Right cardiac atrium (tissue), 5 donors: ENCODE measurements around the gene RHEBL1. TPM values are rescaled to one million over a fixed set of nuclear protein-coding genes. Genes with fewer than 3 reads are reported as not detected.
A peak's percentile ranks its signal among the peaks of the same experiment; 100 is the strongest.

ENCODE experiments used
- ATAC-seq, 2 donors: fragments of 200-7000 bp; cut with Tn5 transposase; one replicate each; pipeline versions ENCODE4 v1.8.0 to v1.9.1; 2020; ENCODE audit warnings: moderate library complexity in 2 of 2, mild to moderate bottlenecking in 1 of 2
- DNase-seq, 3 donors: peaks; one replicate each; pipeline ENCODE4 v3.0.0-alpha.2; 2020
- H3K27ac ChIP-seq: one replicate; pipeline ENCODE4 v1.5.1; 2013; ENCODE audit warnings: mild to moderate bottlenecking, low read length, control low read depth, moderate library complexity
- H3K27me3 ChIP-seq: one replicate; pipeline ENCODE4 v1.6.1; 2013; ENCODE audit not compliant: control insufficient read depth, insufficient read depth
- H3K4me1 ChIP-seq: one replicate; pipeline ENCODE4 v1.6.1; 2013; ENCODE audit warnings: low read length; ENCODE audit not compliant: control insufficient read depth, insufficient read depth
- H3K4me3 ChIP-seq: one replicate; pipeline ENCODE4 v1.5.1; 2013; ENCODE audit warnings: low read length, control low read depth
- H3K9me3 ChIP-seq: one replicate; pipeline ENCODE4 v1.6.1; 2013; ENCODE audit warnings: low read length; ENCODE audit not compliant: control insufficient read depth
- whole genome bisulfite sequencing: extraction: QIAGEN DNeasy Blood & Tissue Kit; methylation state at CpG from one replicate; pipeline ENCODE4 v1.1.7; 2013; 5-methylcytosine and 5-hydroxymethylcytosine counted together
- intact Hi-C, 4 donors: fragments of 100-400 bp; cut with DNase I; formaldehyde crosslinking; loops; one replicate each; pipeline versions ENCODE4 v1.11.0 to v1.14.0; 2022 to 2023
- polyA plus RNA-seq: library from polyadenylated mRNA; stranded (reverse); fragments of 200-250 nt; gene quantifications from one replicate; pipeline ENCODE4 v1.2.3, GENCODE V29; 2013
- total RNA-seq, 4 donors: library from RNA; stranded (reverse); fragmentation: NEBNext Ultra II Directional; extraction: Animal tissue kit (Norgen Biotek cat#: 25700); gene quantifications; one replicate each; pipeline ENCODE4 v1.2.1, GENCODE V29; 2021
- donor health status: healthy with polysubstance abuse.
- donor health status: DM: no; HTN: yes; CAD: no.
- donor health status: DM: no; HTN: no; CAD: no.
- donor health status: DM: no; HTN: yes; CAD: no; lungs with severe emphysema.
- donor health status: DM: yes; HTN: yes; CAD: no.

Gene RHEBL1
- total and polyA plus RNA-seq, 5 donors, result 0.21 to 0.59 (median 0.31) TPM; not detected in 2

DNA sequence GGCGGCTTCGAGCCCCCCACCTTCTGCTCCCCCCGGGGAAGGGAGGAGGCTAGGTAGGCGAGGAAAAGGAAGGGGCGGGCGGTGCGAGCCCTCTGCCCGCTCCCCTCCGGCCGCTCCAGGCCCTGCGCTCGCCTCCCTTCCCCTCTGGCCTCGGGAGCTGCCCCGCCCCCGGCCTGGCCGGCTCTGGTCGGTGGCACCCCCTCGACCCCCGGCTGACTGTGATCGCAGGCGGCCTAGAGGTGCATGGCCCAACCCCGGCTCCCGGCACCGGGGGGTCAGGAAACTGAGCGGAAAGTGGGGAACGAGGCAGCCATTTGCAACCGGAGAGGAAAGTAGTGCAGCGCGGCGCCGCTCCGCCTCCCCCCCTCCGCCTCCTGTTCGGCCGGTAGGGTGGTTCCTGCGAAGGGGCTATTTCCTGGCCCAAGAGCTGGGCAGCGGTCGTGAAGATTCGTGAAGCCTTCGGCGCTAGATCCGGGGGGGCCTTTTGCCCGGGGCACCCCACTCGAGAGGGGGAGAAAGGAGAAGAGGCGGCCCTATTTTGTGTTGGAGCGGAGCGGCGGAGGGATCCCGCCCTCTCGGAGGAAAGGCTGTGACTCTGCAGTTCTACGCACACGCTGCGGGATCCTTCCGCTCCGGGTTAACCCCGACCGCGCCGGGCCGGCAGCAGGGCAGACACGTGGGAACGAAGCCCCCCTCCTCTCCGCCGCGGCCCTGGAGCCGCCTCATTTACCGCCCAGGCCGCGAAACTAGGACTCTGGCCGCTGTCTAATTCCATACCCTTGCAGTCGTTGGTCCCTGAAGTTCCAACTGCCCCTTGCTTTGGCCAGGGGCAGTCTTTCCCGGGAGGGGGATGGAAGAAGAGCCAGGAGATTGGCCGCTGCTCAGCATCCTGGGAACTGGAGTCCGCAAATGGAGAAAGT, 9.3 kb downstream of the RHEBL1 start, which contains the start of gene KMT2D:
Gene KMT2D (minus strand): TSS at position 558 of the 920 bp plus-strand sequence. CDS start 5,470 bp downstream, outside the sequence.
- ATAC-seq, result peak; percentile 85 to 86
- peak; percentile 94 to 97 (median 97) for DNase-seq
- H3K9me3 ChIP-seq, result no peaks in the 10 kb centered on the region
- H3K4me3 ChIP-seq, result peak within 1 kb of the TSS; percentile 96
- peaks cover 10% of the 10 kb centered on the region for H3K4me1 ChIP-seq
- intact Hi-C loops, result loop anchor here in 2 of 4 donors (10.0 kb wide), 2 partner anchors 54 to 174 kb away; partner anchors contain the start of gene LMBR1L (in 2 of the 2)
- no peaks in the 10 kb centered on the region for H3K27me3 ChIP-seq
- H3K27ac ChIP-seq, result peak within 1 kb of the TSS; percentile 95
- WGBS, result under 1% methylated on average over 74 of the region's 74 CpGs

DNA sequence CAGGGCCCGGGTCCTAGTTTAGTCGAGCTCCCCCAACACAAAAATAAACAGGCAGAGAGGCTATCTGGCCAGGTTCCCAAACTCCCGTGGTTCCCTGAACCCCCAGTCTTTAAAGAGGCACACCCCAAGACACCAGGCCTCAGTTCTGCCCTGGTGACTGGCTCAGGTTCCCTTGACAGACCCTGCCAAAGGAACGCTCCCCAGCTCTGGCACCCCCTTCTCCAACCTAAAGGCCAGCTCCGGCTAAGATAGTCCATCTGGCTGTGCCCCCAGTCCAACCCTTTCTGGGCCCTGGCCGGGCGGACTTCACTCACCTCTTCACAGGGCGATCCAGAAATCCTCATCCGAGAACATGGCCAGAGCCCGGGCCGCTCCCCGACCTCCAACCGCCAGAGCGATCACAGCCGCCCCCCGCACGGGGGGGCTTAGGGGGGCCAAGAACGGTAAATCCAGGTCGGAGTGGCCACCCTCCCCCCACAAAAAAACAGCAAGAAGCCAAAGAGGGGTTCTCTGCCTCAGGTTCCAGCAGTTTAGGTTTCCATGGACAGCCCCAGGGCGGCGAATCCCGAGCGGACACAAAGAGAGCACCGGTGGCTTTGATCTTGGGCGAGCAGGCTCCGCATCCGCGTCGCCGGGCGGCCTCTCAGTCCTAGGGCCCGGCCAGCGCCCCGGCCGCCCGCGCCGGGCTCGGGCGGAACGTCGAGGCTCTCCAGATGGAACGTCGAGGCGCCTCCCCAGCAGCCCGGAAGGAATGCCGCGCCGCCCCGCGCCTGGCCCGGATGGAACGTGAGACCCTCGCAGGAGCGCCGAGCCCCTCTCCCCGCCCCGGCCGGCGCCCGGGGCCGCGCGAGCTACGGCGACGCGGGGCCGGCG, 10.2 kb downstream of the RHEBL1 start:
- DNase-seq (peak in 1 of 3 donors; percentile 78), ATAC-seq (no peak)
- intact Hi-C loops, result loop anchor here in 2 of 4 donors (10.0 kb wide), 2 partner anchors 55 to 175 kb away; partner anchors contain the start of gene LMBR1L (in 2 of the 2)
- H3K27ac ChIP-seq, result peak overlapping the region; percentile 95
- H3K4me1 ChIP-seq, result peaks cover 11% of the 10 kb centered on the region
- no peaks in the 10 kb centered on the region for H3K27me3 ChIP-seq
- H3K9me3 ChIP-seq, result no peaks in the 10 kb centered on the region
- peak overlapping the region; percentile 96 for H3K4me3 ChIP-seq
- under 1% methylated on average over 70 of the region's 70 CpGs for WGBS

DNA sequence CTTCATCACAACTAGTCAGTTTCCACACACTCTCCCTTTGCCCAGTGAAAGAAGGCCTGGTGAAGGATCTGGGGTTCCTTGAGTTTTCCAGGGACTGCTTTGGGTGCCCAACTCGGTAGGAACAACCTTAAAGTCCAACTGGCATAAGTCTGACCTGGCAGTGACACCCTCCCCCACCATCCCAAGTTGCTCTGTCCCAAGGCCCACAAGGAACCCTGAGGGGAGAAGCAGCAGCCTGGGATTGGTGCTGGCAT, 10.8 kb downstream of the RHEBL1 start:
- intact Hi-C loops, result no loop called here
- peaks cover 11% of the 10 kb centered on the region for H3K4me1 ChIP-seq
- ATAC-seq, result no peak
- no peak for DNase-seq
- H3K9me3 ChIP-seq, result no peaks in the 10 kb centered on the region
- peak overlapping the region; percentile 33 for H3K27ac ChIP-seq
- peak overlapping the region; percentile 96 for H3K4me3 ChIP-seq
- WGBS, result 0% methylated on average over 1 of the region's 1 CpG
- H3K27me3 ChIP-seq, result no peaks in the 10 kb centered on the region

DNA sequence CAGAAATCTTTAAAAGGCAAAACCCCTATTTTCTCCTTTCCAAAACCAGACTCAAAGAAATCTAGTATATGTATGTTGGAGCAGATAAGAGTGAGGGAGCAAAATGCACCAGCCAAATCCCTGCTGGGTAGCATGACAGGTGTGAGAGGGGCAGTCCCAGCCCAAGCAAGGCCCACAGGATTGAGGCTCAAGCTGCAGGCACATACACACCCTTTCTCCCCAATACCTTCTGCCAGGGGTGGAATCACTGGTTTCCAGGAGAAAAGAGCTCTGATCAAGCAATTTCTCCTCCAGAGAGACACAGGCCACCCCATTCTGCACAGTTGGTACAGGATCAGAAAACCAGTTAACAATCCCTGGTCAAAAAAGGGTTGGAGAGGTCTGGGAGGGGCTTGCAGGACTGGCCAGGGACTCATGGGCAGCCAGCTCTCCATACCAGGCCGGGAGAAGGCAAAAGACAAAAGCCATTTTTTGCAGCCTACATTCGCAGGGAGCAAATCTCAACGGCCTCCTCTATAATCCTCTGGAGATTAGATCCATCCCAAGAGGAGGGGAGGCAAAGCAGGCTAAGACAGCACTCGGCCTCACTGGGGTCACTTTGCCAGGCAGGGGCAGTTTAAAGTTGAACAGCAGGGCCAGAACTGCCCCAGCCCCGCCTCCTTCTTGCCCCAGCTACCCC, 11.3 kb downstream of the RHEBL1 start:
- 4% methylated on average over 5 of the region's 5 CpGs for WGBS
- Histone ChIP-seq H3K4me1 (peaks cover 11% of the 10 kb centered on the region), H3K4me3 (peak overlapping the region; percentile 96), H3K27ac (peak overlapping the region; percentile 33), H3K27me3 (no peaks in the 10 kb centered on the region), H3K9me3 (no peaks in the 10 kb centered on the region)
- intact Hi-C loops, result no loop called here
- DNase-seq (no peak), ATAC-seq (no peak)

DNA sequence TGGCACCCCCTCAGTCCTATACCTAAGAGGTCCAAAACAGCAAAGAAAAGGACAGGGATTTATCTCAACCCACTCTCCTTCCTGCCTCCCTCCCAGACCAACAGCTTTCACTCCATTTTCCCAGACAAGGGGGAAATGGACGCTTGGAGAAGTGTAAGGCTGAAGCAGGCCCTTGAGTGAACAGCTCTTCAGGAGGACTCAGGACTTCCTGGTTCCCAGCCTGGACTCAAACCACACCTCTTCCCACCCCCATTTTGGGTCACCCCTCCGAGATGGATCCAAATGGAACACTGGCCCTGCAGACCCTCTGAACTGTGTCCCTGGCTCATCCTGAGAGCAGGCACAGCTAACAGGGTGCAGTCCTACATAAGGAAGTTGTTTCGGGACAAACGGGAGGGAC, 11.9 kb downstream of the RHEBL1 start:
- Histone ChIP-seq H3K4me1 (peaks cover 11% of the 10 kb centered on the region), H3K27me3 (no peaks in the 10 kb centered on the region), H3K9me3 (no peaks in the 10 kb centered on the region), H3K4me3 (peak overlapping the region; percentile 96), H3K27ac (peak overlapping the region; percentile 5)
- no peak for DNase-seq
- intact Hi-C loops, result no loop called here
- no peak for ATAC-seq
- WGBS, result 5% methylated on average over 4 of the region's 4 CpGs

DNA sequence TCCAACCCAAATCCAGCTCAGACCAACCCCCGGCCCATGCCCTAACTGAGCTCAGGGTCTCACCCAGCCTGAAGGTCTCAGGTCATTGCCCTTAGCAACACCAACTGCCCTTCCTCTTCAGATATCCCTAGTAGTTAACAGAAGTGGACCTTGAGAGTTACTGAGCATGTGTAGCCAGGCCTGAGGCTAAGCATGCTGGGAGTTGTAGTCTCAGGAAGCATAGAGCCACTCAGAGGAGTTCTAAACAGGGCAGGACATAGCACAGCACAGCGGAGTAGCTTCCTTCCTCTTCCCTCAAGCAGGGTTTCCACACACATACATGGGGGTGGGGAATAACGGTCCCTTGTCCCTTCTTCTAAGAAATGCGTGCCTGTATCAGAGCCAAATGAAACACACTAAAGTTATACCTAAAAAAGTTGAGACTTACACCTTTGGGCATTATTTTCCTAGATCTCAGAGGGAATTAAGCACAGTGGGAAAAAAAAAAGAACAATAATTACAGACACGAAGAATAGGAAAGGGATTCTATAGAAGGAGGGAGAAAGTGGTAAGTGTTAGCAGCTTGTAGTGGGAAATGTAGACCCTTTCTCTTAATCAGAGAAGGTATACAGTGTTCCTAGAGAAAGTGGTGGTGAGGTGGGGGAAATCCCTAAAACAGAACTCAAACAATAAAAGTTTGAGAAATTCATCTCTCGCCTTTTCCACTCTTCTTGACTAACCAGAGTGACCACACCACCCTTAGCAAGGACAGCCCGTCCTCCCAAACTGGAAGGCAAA, 13.6 kb downstream of the RHEBL1 start:
- Histone ChIP-seq H3K9me3 (no peaks in the 10 kb centered on the region), H3K27ac (no peak overlapping the region), H3K4me3 (no peak overlapping the region), H3K27me3 (no peaks in the 10 kb centered on the region), H3K4me1 (peaks cover 11% of the 10 kb centered on the region)
- peak; percentile 67 to 68 for ATAC-seq
- DNase-seq, result peak in 2 of 3 donors; percentile 57 to 70
- intact Hi-C loops, result no loop called here
- WGBS, result 34% methylated on average over 7 of the region's 7 CpGs

DNA sequence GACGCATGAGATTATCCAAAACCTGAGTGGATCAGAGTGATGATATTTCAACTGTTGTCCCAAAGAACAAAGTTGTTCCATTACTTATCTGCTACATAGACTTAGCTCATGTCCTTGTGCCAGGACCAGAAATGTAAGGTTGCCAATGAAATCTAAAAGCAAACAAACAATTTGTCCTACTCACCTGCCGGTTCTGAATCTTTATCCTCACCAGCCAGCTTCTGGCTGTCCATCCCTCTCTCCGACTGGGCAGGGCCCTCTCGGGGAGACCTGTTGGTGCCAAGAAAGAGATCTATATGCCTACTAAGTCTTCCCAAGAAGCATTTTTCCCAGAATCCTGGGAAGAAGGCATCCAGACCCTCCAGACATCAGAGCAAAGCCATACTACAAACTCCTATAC, 14.7 kb downstream of the RHEBL1 start:
- no peaks in the 10 kb centered on the region for H3K27me3 ChIP-seq
- no peaks in the 10 kb centered on the region for H3K9me3 ChIP-seq
- H3K27ac ChIP-seq, result no peak overlapping the region
- WGBS, result 74% methylated on average over 4 of the region's 4 CpGs
- H3K4me3 ChIP-seq, result no peak overlapping the region
- H3K4me1 ChIP-seq, result peaks cover 11% of the 10 kb centered on the region
- intact Hi-C loops, result no loop called here
- DNase-seq, result no peak
- ATAC-seq, result no peak

DNA sequence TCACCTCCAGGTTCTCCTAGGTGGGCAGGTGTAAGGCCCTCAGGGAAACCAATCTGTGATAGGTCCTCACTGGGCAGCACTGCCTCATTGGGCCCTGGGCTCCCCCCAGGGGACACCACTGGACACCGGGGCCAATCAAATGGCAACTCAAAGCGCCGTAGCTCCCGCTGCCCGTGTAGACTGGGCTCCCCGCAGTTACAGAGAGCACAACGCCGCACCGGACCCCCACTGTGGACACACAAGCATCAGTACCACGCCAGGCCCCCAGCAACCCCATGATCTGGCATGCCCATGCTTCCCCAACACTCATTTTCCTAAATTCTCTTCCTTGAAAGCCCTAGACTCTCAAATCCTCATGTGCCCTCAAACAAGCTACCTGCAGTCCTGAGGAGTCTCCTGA, 15.3 kb downstream of the RHEBL1 start:
- no peaks in the 10 kb centered on the region for H3K27me3 ChIP-seq
- no peak for DNase-seq
- intact Hi-C loops, result no loop called here
- peaks cover 11% of the 10 kb centered on the region for H3K4me1 ChIP-seq
- 91% methylated on average over 10 of the region's 10 CpGs for WGBS
- H3K9me3 ChIP-seq, result no peaks in the 10 kb centered on the region
- H3K27ac ChIP-seq, result no peak overlapping the region
- no peak for ATAC-seq
- no peak overlapping the region for H3K4me3 ChIP-seq

DNA sequence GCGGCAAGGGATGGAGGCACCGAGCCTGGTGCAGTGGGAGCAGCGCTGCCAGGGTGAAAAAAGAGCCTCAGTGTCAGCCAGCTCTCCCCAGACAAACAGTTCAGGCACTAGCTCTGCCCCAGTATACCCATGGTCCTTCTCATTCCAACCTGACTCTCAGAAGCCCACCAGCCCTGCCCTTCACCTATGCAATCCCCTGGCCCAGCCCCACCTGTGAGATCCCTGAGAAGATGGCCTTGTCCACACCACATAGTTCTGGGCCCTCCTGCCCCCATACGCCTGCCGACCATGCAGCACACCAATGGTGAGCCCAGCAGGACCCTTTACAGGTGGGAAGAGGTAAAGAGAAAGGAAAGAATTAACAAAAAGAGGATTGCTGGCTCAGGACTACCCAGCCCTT, 15.7 kb downstream of the RHEBL1 start:
- intact Hi-C loops, result no loop called here
- DNase-seq (no peak), ATAC-seq (no peak)
- Histone ChIP-seq H3K27ac (no peak overlapping the region), H3K4me1 (peaks cover 11% of the 10 kb centered on the region), H3K27me3 (no peaks in the 10 kb centered on the region), H3K4me3 (no peak overlapping the region), H3K9me3 (no peaks in the 10 kb centered on the region)
- 92% methylated on average over 5 of the region's 5 CpGs for WGBS
